Measurements from ENCODE around the gene EGLN1. TPM values are rescaled to one million over a fixed set of nuclear protein-coding genes. Genes with fewer than 3 reads are reported as not detected.

Gene EGLN1
- total RNA-seq, 4 donors from 2014 or later = 17.6 to 65.1 (median 47.4) TPM

DNA sequence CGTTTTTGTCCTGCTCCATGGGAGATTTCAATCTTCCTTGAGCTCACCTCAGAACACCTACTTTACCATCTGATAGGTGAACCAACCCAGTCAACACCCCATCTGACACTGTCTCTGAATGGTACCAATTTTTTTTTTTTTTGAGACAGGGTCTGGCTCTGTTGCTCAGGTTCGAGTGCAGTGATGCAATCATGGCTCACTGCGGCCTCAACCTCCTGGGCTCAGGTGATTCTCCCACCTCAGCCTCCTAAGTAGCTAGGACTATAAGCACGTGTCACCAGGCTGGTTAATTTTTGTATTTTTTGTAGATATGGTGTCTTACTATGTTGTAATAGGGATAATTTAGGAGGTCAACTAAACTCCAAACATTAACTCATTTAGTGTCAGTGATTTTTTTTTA, 47.7 kb downstream of the EGLN1 start:
- H3K36me3 ChIP-seq = no peaks in the 10 kb centered on the region
- no peak overlapping the region for H3K4me3 ChIP-seq
- H3K27ac ChIP-seq = no peak overlapping the region
- TF ChIP-seq, protein P1, sequence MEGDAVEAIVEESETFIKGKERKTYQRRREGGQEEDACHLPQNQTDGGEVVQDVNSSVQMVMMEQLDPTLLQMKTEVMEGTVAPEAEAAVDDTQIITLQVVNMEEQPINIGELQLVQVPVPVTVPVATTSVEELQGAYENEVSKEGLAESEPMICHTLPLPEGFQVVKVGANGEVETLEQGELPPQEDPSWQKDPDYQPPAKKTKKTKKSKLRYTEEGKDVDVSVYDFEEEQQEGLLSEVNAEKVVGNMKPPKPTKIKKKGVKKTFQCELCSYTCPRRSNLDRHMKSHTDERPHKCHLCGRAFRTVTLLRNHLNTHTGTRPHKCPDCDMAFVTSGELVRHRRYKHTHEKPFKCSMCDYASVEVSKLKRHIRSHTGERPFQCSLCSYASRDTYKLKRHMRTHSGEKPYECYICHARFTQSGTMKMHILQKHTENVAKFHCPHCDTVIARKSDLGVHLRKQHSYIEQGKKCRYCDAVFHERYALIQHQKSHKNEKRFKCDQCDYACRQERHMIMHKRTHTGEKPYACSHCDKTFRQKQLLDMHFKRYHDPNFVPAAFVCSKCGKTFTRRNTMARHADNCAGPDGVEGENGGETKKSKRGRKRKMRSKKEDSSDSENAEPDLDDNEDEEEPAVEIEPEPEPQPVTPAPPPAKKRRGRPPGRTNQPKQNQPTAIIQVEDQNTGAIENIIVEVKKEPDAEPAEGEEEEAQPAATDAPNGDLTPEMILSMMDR (IDR thresholded peaks at IDR 0.05) = no peak
- no peak for TF ChIP-seq POLR2A (IDR thresholded peaks at IDR 0.05)
- no peak for DNase-seq
- no peaks in the 10 kb centered on the region for H3K4me1 ChIP-seq
- intact Hi-C loops (cut with DNase I; ENCODE audit: low total_unique reads) = no loop called here
- no peaks in the 10 kb centered on the region for H3K9me3 ChIP-seq
- H3K27me3 ChIP-seq = no peaks in the 10 kb centered on the region

DNA sequence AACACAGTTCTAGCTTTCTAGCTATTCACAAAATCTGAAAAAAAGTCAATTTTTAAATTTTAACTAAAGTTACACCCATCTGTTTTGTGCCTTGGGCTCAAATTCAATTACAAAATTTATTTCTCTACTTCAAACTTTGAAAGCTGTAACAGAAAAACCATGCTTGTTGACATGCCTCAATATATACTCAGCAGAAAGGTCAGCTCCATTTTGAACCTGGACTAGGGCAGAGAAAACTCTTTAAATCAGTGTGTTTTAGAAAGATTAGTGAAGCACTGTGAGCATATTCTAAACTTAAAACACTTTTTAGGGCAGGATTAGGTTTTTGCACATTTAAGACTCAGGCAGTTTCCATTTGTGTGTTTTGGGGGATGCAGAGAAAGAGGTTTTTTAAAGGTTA, 49.6 kb downstream of the EGLN1 start:
- Histone ChIP-seq H3K27ac (no peak overlapping the region), H3K36me3 (no peaks in the 10 kb centered on the region), H3K9me3 (no peaks in the 10 kb centered on the region), H3K27me3 (no peaks in the 10 kb centered on the region), H3K4me3 (no peak overlapping the region), H3K4me1 (no peaks in the 10 kb centered on the region)
- TF ChIP-seq POLR2A (IDR thresholded peaks at IDR 0.05) = no peak
- TF ChIP-seq, protein P1 (IDR thresholded peaks at IDR 0.05) = no peak
- intact Hi-C loops (cut with DNase I; ENCODE audit: low total_unique reads) = no loop called here
- no peak for DNase-seq

DNA sequence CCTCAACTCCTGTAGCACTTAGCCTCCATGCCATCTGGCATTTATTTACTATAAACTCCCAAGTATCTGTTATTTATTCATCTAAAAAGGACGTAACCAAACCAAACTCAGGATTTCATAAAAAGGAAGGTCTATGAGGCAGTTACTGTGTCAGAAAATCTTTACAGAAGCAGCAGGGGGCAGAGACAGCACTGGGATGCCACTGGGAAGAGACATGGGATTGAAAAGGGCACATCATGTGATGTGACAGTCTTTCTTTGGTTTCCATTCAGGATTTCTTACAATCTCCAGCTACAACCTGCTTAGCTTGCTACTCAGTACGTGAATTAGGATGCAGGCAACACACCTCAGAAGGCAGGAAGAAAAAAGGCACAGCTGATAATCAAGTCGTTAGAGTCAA, 52.8 kb downstream of the EGLN1 start:
- intact Hi-C loops (cut with DNase I; ENCODE audit: low total_unique reads) = no loop called here
- H3K9me3 ChIP-seq = no peaks in the 10 kb centered on the region
- H3K27ac ChIP-seq = no peak overlapping the region
- no peaks in the 10 kb centered on the region for H3K4me1 ChIP-seq
- no peaks in the 10 kb centered on the region for H3K27me3 ChIP-seq
- no peak overlapping the region for H3K4me3 ChIP-seq
- no peak for TF ChIP-seq POLR2A (IDR thresholded peaks at IDR 0.05)
- TF ChIP-seq, protein P1 (IDR thresholded peaks at IDR 0.05) = no peak
- no peaks in the 10 kb centered on the region for H3K36me3 ChIP-seq
- no peak for DNase-seq

DNA sequence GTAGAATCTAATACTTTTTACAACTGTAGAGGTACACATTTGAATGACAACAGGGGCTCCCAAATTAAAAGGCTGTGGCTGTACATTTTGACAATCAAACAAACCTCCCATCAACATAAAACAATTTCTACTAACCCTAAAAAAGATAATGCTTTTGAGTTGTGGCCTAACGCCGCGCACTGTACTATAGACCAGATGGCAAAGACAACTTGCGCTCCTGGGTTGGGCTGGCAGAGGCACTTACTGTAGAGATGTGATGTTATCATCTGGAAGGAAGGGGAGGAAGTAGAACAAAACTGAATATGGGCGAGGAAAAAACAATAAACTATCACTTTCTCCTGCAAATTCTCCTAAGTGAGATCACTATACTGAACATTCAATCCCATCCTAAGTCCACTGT, 57.9 kb downstream of the EGLN1 start:
- Histone ChIP-seq H3K27me3 (no peaks in the 10 kb centered on the region), H3K27ac (no peak overlapping the region), H3K4me1 (no peaks in the 10 kb centered on the region), H3K9me3 (no peaks in the 10 kb centered on the region), H3K4me3 (no peak overlapping the region), H3K36me3 (no peaks in the 10 kb centered on the region)
- no peak for TF ChIP-seq POLR2A (IDR thresholded peaks at IDR 0.05)
- TF ChIP-seq, protein P1 (IDR thresholded peaks at IDR 0.05) = no peak
- DNase-seq = no peak
- intact Hi-C loops (cut with DNase I; ENCODE audit: low total_unique reads) = no loop called here

DNA sequence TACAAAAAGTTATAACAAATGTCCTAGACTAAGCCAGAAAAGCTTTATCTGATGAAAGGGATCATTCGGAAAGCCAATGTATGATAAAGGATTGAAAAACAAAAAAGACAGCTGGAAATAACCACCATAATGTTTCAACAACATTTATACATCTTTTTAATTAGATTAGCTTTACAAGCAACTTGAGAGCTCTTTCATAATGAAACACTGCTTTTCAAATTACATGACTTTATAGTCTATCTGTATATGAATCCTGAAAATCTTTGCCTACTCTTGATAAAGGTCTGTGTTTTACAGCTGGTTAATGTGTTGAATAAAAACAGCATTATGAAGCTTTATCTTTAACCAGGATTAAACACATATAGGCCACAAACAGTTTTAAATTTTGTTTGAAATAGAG, 58.5 kb downstream of the EGLN1 start:
- Histone ChIP-seq H3K4me3 (no peak overlapping the region), H3K27me3 (no peaks in the 10 kb centered on the region), H3K27ac (no peak overlapping the region), H3K9me3 (no peaks in the 10 kb centered on the region), H3K4me1 (no peaks in the 10 kb centered on the region), H3K36me3 (no peaks in the 10 kb centered on the region)
- no peak for TF ChIP-seq POLR2A (IDR thresholded peaks at IDR 0.05)
- TF ChIP-seq, protein P1 (IDR thresholded peaks at IDR 0.05) = no peak
- intact Hi-C loops (cut with DNase I; ENCODE audit: low total_unique reads) = no loop called here
- DNase-seq = no peak
